Effector memory CD4-positive, alpha-beta T cell (primary cell): ENCODE data around the gene PGAM5.

Experiments
- DNase-seq, 3 donors: peaks; one replicate each; pipeline ENCODE4 v3.0.0-alpha.2; 2020
- H3K27ac ChIP-seq: 2 replicates; pipeline ENCODE4 v1.7.0; 2013; ENCODE audit warnings: mild to moderate bottlenecking, low read length, moderate library complexity; ENCODE audit not compliant: insufficient read depth, poor library complexity, severe bottlenecking
- H3K27me3 ChIP-seq: replicated peaks from 2 replicates; pipeline ENCODE4 v1.7.0; 2013; ENCODE audit warnings: mild to moderate bottlenecking, low read length; ENCODE audit not compliant: insufficient read depth, control insufficient read depth, poor library complexity, severe bottlenecking
- H3K36me3 ChIP-seq: 2 replicates; pipeline ENCODE4 v1.7.0; 2013; ENCODE audit warnings: mild to moderate bottlenecking, low read length, moderate library complexity; ENCODE audit not compliant: control insufficient read depth, insufficient read depth
- H3K4me1 ChIP-seq: 2 replicates; pipeline ENCODE4 v1.7.0; 2013; ENCODE audit warnings: low read length, mild to moderate bottlenecking; ENCODE audit not compliant: control insufficient read depth, insufficient read depth, poor library complexity, severe bottlenecking
- H3K4me3 ChIP-seq: 2 replicates; pipeline ENCODE4 v1.7.0; 2013; ENCODE audit warnings: low read length, low read depth, mild to moderate bottlenecking; ENCODE audit not compliant: insufficient read depth, poor library complexity, severe bottlenecking
- H3K9me3 ChIP-seq: 2 replicates; pipeline ENCODE4 v1.7.0; 2013; ENCODE audit warnings: mild to moderate bottlenecking, low read length, moderate library complexity; ENCODE audit not compliant: control insufficient read depth

The PGAM5 gene

GRCh38 chr12:132729541-132730320 lies 19.1 kb downstream of the PGAM5 start:
- Histone ChIP-seq H3K4me1 (no peaks in the 10 kb centered on the region), H3K36me3 (peaks cover 61% of the 10 kb centered on the region), H3K4me3 (no peak overlapping the region), H3K27ac (no peak overlapping the region), H3K9me3 (no peaks in the 10 kb centered on the region), H3K27me3 (no peaks in the 10 kb centered on the region)
- no peak for DNase-seq

DNA sequence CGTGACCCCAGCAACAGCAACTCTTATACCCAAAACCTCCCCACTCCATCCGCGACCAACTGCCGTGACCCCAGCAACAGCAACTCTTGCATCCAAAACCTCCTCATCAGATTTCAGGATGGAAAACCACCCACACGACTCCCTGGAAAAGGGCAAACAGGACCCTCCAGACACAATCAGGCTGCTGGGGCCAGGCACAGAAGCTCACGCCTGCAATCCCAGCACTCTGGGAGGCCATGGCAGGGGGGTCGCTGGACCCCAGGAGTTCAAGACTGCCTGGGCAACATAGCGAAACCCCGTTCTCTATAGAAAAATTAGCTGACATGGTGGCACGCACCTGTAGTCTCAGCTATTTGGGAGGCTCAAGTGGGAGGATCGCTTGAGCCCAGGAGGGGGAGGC lies 19.7 kb downstream of the PGAM5 start:
- Histone ChIP-seq H3K27me3 (no peaks in the 10 kb centered on the region), H3K9me3 (no peaks in the 10 kb centered on the region), H3K4me1 (no peaks in the 10 kb centered on the region), H3K4me3 (no peak overlapping the region), H3K27ac (no peak overlapping the region), H3K36me3 (peaks cover 64% of the 10 kb centered on the region)
- no peak for DNase-seq

- DNase-seq = no peak
- H3K36me3 ChIP-seq = peaks cover 64% of the 10 kb centered on the region
- H3K4me3 ChIP-seq = no peak overlapping the region
- no peaks in the 10 kb centered on the region for H3K4me1 ChIP-seq
- H3K27ac ChIP-seq = no peak overlapping the region
- no peaks in the 10 kb centered on the region for H3K27me3 ChIP-seq
- no peaks in the 10 kb centered on the region for H3K9me3 ChIP-seq
Observed at GRCh38 chr12:132731574-132731973, 20.9 kb downstream of the PGAM5 start.

GRCh38 chr12:132734206-132734605 lies 23.6 kb downstream of the PGAM5 start:
- DNase-seq = no peak
- Histone ChIP-seq H3K9me3 (no peaks in the 10 kb centered on the region), H3K4me1 (no peaks in the 10 kb centered on the region), H3K27ac (no peak overlapping the region), H3K27me3 (no peaks in the 10 kb centered on the region), H3K36me3 (peaks cover 57% of the 10 kb centered on the region), H3K4me3 (no peak overlapping the region)

DNA sequence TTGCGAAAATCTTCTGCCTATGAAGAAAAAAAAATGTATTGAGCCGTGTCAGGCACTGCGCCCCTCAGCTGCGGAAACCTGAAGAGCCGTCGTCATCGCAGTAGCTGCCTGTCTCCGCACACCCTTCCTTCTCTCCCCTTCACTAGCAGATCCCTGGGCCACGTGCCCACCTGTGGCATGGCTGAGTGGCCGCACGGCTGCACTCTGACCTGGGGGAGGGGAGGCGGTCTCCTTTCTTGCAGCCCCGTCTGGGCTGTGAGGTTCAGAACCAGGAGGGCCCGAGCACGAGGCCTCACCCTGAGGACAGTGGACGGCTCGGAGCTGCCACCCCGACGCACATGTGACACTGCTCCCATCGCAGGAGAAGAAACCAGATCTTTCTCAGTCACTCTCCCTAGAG lies 24.9 kb downstream of the PGAM5 start:
- Histone ChIP-seq H3K4me1 (no peaks in the 10 kb centered on the region), H3K9me3 (no peaks in the 10 kb centered on the region), H3K36me3 (peaks cover 70% of the 10 kb centered on the region), H3K27ac (no peak overlapping the region), H3K27me3 (no peaks in the 10 kb centered on the region), H3K4me3 (no peak overlapping the region)
- no peak for DNase-seq

DNA sequence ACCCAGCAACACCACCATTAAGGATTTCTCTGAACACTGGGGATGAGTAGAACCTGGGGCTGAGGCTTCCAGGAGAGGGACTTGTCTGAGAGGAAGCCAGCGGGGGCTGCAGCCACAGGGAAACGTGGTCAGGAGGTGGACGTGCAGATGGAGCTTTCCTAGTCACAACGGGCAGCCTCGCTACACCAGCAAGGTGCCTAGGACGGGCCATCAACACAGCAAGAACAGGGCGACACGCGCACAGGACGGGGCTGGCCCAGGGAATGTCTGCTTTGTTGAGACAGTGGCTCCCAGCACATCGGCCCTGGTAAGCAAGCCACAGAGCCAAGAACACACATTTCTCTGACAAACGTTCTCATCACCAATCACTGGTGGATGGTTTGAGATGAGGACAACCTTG lies 25.7 kb downstream of the PGAM5 start:
- Histone ChIP-seq H3K4me1 (no peaks in the 10 kb centered on the region), H3K27me3 (no peaks in the 10 kb centered on the region), H3K27ac (no peak overlapping the region), H3K9me3 (no peaks in the 10 kb centered on the region), H3K36me3 (peaks cover 77% of the 10 kb centered on the region), H3K4me3 (no peak overlapping the region)
- DNase-seq = no peak

DNA sequence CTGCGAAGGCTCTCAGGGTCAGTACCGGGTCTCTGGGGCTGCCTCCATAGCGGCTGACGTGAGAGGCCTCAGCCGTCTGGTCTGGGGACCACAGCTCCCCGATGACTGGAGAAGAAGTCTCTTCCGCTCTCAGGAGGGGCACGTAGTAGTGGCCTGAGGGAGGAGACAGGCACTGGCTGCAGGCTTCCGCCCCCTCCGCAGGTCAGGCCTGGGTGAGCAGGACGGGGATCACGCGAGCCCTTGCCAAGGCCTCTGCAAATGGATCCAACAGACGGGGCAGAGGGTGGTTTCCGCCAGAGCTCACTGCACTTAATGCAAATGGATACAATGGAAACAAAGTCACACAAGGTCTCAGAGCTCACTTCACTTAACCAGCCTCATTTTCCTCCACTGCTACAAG lies 26.3 kb downstream of the PGAM5 start:
- Histone ChIP-seq H3K27ac (no peak overlapping the region), H3K9me3 (no peaks in the 10 kb centered on the region), H3K4me1 (no peaks in the 10 kb centered on the region), H3K36me3 (peaks cover 78% of the 10 kb centered on the region), H3K4me3 (no peak overlapping the region), H3K27me3 (no peaks in the 10 kb centered on the region)
- no peak for DNase-seq

DNA sequence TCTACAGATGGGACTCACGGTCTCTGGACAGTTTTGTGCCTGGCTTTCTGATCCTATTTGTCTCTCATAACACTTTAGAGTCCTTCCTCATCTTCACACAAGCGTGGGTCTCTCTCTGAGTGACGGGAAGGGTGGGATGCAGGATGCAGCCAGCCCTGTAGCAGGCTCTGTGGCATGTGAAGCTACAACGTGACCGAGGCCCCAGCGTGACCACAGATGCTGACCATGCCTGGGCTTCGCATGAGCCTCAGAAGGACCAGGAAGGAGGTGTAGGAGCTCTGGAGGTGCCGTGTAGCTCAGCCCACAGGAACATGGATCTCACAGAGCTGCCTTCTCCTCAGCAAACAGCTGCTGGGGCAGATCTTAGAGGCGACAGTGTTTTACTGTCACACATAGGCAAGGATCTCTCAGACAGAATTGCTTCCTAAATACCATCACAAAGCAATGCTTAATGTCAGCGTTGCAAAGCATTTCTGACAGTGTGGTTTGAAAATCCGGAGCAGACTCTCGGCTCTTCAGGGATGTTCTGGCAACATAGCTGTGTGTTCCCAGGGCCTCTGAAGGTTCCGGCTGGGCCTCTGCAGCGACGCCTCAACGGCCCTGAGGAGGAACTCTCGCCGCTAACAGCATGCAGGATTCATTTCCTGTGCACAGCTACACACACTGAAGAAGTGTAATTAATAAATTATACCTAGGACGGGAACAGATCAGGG lies 29.1 kb downstream of the PGAM5 start:
- Histone ChIP-seq H3K36me3 (peaks cover 75% of the 10 kb centered on the region), H3K9me3 (no peaks in the 10 kb centered on the region), H3K27me3 (no peaks in the 10 kb centered on the region), H3K4me1 (no peaks in the 10 kb centered on the region), H3K4me3 (no peak overlapping the region), H3K27ac (no peak overlapping the region)
- no peak for DNase-seq

GRCh38 chr12:132740313-132740646 lies 29.6 kb downstream of the PGAM5 start:
- no peak overlapping the region for H3K4me3 ChIP-seq
- no peak for DNase-seq
- no peak overlapping the region for H3K27ac ChIP-seq
- H3K36me3 ChIP-seq = peaks cover 75% of the 10 kb centered on the region
- H3K9me3 ChIP-seq = no peaks in the 10 kb centered on the region
- no peaks in the 10 kb centered on the region for H3K4me1 ChIP-seq
- no peaks in the 10 kb centered on the region for H3K27me3 ChIP-seq

GRCh38 chr12:132740652-132741051 lies 30.0 kb downstream of the PGAM5 start:
- no peak for DNase-seq
- H3K27ac ChIP-seq = no peak overlapping the region
- peaks cover 75% of the 10 kb centered on the region for H3K36me3 ChIP-seq
- no peaks in the 10 kb centered on the region for H3K27me3 ChIP-seq
- H3K4me1 ChIP-seq = no peaks in the 10 kb centered on the region
- H3K4me3 ChIP-seq = no peak overlapping the region
- no peaks in the 10 kb centered on the region for H3K9me3 ChIP-seq
